GM19468 (cell line): ENCODE measurements around the gene LAMB4.

Experiments used
- ATAC-seq: cut with Tn5 transposase; IDR thresholded peaks from one replicate; pipeline ENCODE4 v1.9.1; 2021; ENCODE audit warnings: mild to moderate bottlenecking, moderate library complexity, moderate number of reproducible peaks; ENCODE audit not compliant: unreplicated experiment; ENCODE audit errors: extremely low read depth

LAMB4 gene

DNA sequence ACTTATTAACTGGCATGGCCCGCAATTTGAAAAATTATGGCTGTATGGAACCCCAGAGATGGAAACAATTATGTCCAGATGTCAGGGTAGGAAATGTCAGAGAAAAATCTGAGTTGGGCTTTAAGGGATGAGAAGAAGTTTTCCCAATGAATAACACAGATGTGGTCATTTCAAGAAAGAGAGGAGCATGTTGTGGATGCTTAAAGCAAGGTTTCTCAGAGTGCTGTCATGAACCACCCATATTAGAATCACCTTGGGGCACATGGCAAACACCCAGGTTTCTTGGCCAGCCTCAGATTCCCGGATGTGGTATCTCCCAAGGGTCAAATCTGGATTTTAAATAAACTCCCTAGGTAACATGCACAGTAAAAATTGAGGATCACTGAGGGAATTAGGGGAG, 43.6 kb downstream of the LAMB4 start:
- no peak for ATAC-seq

DNA sequence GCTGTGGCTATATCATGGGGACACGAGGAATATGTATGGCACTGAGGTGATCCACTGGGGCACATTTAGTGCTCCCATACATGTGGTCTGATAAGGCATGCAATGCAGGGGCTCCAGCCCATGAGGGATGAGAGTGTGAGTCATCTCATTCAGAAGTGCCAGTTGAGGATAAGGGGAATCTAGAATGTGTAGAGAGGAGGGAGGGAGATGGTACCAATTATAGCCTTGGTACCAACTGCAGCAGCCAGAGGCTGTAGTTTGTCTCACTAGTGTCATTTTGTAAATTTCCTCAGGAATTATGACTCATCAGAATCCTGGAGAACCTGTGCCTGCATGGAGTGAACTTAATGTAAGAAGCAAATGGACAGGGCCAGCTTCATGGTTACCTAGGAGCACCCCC, 46.2 kb downstream of the LAMB4 start:
- ATAC-seq, result no peak

DNA sequence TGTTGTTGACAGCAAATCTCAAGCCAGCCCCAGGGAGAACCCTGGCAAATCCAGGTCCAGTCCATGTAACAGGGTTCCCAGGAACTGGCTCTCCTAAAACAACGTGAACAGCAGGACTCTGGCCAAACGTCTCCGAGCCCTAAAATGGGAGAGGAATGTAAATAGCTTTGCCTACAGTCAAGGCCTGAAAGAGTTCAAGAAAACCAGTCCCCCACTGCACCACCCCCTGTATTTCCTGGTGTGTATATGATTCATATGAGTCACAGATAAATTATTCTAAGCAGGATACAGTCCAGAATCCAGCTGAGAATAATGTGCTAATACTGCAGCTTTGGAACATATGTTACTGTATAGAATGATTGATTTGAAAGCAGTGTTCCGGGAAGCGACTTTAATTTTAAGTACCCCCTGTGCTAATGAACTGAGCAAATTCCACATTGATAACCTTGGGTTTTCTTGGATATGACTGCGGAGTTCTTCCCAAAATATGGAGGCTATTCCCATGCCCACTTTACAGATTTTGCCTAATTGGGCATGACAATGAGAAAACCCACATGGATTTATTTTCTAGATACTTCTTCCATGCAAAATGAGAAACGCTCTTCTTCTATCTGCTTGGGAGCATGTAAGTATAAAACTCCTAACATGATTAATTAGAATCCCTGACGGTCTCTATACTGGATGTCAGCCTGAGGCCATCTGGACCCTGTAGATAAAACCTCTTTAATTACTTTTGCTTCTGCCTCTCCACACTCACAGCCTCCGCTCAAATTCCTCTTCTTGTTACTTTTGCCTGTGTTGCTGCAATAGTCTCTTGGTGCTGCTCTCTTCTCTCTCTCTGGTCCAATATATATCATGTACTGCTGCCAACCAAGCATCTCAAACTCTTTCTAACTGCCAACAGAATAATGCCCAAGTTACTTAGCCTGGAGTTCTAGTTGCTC, 50.2 kb downstream of the LAMB4 start:
- ATAC-seq, result no peak

DNA sequence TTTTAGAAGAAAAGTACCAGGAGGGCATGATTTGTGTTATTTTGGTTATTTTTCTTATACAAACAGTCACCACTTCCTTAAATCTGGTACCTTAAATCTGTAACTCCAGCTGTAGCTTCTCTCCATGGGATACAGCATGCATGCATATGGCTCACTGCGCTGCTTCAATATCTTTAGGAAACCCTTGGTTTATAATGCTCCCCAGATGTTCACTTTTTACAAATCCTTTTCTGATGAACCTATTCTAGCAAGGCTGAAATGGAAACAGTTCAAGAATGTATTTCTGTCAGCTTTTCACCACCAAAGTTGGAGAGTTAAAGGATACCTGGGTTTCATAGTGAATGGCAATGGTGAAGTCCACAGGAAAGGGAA, 50.9 kb downstream of the LAMB4 start:
- no peak for ATAC-seq

DNA sequence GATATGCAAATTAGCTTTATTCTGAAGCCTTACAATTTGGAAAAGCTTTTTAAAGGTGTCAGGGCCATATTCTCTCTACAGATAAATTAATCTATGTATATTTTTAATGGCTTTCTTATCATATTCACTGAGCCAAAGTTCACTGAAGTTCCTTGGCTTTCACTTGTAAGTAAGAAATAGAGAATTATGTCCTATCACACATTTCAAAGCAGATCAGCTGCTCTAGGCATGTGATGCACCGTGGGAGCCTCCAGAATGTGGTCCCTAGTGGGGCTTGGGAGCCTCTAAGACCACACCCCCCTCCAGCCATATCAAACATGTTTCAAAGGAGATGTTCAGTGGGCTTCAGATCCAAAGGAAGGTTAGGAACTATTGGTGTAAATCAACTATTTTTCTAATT, 51.5 kb downstream of the LAMB4 start:
- no peak for ATAC-seq

DNA sequence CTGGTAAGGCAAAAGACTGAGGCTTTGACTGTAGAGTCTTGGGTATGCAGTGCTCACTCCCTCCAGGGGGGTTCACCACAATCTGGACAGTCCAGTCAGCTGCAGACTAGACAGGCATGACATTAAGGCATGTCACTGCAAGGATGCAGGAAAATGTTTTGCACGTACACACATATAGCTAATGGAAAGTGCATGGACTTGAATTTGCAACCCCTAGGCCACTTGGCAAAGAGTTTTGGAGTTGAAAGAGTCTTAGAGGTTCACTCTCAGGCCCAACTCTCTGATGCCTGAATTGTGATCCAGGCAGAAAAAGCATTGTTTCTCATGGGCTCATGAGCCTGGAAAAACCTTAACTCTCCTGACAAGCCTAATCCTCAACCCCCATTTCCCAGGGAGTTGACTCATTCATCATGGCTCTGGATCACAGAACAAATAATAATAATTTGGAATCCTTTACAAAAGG, 51.9 kb downstream of the LAMB4 start:
- ATAC-seq, result no peak

DNA sequence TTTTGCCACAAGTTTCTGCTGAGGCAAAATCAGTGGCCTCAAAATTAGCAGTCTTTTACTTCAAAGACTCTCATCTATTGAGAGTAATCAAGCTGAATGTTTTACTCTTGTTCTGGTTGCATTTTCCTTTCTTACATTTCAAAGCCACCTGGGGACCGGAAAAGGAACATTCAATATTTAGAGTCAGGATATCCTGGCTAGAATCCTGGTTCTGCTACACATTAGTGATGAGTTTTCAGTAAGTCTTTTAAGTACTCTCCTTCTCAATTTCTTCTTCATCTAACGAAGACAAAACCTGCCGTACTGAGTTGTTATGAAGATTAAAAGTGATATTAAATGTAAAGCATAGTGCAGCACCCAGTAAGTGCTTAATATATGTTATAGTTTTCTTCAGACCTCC, 52.5 kb downstream of the LAMB4 start:
- no peak for ATAC-seq

DNA sequence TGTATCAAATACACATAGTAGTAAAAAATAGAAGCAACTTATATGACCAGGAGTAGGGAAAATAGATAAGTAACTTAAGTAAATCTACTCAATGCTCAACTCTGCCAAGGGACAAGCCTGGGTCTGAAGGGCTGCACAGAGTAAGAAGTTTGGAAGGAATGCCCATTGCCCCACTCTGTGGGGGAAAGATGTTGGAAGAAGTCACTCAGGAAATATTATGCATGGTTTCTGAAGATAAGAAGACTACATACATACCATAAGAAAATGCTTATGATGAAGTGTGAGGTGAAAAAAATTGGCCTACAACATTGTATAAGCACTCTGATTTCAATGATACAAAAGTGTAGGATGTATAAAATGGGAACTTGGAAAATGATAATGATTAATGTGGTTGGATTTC, 54.0 kb downstream of the LAMB4 start:
- no peak for ATAC-seq

DNA sequence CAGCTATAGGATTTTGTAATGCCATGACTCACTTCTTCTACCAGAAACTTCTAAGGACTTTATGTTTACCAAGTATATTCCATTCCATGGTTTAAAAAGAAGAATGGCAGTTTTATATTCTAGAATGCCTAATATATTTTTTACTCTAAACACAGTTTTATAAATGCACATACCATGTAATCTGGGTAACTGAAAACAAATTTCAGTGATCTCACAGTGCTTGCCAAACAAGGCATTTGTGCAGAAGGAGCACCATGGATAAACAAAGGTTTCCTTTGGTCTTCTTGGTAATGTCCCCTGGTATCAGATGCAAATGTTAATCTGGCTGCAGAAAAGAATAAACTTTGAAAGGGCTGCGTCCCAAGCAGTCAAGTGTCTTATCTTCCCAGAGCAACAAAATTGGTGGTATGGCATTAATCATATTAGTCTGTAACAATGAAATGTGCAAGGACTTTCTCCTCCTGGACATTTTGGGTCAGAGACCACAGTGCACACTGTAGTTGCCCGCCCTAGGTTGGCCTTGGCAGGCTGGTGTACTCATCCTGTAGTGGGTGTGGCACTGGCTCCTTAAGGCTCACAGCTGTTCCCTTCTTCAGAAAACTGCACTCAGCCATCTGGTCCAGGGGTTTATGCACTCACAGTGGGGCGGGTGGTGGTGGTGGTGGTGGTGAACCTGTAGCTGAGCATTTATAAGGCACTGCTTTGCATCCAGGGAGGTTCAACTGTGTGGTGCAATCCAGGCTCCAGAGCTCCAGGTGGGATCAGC, 56.7 kb downstream of the LAMB4 start:
- no peak for ATAC-seq

DNA sequence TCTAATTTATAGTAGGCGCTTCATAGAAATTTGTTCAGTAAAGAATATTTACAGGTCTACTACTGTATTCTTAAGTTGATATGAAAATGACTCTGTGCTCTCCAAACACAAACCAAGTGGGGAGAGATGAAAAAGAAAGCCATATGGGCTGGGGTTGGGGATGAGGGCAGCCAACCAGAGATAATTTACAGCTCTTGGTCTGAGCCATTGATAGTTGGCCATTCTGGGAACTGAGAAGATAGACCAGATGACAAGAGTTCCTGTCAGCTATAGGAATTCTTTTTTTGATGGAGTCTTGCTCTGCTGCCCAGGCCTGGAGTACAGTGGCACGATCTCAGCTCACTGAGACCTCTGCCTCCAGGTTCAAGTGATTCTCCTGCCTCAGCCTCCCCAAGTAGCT, 57.4 kb downstream of the LAMB4 start:
- ATAC-seq, result no peak

DNA sequence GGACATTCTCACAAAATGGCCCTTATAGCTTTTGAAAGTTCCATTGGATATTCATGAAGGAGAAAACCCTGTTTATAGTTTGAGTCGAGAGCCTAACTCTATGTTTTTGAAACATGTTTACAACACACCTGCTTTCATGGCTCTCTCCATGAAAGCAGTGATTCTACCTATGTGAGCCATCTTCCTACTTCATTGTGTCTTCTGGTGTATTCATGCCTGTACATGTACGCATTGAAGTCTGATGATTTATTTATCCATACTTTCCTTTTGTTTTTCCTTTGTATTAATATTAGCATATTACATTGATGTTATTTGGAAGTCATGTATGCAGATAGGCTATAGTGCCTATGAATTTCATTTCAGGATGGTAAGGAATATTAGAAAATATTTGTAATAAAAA, 58.0 kb downstream of the LAMB4 start:
- no peak for ATAC-seq

DNA sequence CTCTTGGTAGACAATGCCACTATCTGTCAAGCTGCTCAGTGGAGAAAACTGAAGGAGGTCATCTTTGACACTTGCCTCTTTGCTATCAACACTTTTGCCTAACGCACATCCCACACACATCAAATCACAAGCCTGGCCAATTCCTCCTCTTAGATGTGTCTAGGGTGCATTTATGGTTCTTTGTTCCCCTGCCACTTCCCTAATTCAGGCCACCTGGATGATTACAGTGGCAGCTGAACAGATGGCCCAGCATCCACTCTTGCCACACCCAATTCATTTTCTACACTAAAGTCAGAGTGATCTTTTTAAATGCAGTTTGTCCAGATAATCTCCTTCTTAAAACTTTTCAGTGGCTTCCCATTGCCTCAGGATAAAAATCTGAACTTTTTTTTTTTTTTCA, 58.6 kb downstream of the LAMB4 start:
- ATAC-seq, result no peak

DNA sequence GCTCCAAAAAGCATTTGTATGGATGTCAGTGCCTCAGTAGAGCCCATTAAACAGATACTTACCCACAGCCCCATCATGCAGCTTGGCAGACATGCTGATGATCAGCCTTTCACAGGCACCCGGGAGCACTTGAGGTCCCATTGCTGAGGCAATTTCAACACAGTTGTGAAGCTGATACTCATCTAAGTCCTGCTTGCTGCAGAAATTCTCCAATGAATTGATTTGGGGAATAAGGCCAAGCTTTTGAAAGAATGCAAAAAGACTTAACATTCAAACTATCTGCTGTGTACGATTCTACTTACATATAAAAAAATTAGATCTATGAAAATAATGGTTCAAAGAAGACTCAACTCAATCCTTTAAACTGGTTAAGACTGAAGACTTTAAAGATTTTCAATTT, 60.5 kb downstream of the LAMB4 start:
- no peak for ATAC-seq

DNA sequence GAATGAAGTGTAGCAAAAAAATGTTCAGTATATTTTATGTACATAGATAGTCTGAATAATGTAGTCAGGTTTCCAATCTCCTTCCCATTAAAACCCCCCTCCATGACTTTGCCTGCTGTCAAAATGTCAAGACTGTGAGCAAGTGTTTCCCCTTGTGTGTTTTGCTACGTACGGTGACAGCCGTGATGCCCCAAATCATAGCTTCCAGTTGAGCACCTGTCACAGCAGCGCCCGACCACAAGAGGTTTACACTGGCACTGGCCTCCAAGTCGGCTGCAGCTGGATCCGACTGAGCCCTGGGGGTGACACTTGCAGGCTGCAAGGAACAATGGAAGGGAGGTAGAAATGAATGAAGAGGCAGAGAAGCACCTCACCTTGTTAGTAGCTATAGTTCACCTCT, 62.3 kb downstream of the LAMB4 start:
- no peak for ATAC-seq

DNA sequence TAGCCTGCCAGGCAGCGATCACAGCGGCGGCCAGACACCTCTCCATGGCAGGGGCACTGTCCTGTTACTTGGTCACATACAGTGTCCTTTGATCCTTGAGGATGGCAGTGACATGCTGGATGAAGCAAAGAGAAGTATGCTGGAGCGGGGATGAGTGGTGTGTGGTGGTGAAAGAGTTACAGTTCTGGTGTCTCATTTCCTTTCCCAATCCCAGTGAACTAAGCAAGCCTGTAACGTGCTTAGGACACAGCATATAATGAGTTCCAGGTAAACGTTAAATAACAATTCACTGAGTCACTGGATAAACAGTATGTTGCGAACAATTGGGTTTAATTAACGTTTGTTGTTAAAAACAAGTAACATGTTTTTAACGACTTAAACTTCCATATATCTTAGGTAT, 63.7 kb downstream of the LAMB4 start:
- no peak for ATAC-seq

DNA sequence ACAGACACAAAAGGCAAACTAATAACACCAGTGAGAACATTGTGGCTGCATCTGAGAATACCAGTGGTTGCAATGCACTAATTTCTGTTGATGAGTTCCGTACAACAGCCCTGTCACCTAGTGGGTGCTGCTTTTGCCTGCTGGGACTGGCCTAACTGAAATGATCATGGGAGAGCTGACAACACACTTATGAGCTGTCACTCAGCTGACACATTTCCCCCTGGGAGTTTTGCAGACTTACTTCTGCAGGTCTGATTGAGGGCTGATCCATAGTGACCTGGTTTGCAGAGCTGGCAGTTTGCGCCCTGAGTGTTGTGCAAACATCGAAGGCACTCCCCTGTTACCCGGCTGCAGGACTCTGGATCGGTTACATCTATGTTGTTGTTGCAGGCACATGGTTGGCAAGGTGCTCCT, 66.6 kb downstream of the LAMB4 start:
- no peak for ATAC-seq

DNA sequence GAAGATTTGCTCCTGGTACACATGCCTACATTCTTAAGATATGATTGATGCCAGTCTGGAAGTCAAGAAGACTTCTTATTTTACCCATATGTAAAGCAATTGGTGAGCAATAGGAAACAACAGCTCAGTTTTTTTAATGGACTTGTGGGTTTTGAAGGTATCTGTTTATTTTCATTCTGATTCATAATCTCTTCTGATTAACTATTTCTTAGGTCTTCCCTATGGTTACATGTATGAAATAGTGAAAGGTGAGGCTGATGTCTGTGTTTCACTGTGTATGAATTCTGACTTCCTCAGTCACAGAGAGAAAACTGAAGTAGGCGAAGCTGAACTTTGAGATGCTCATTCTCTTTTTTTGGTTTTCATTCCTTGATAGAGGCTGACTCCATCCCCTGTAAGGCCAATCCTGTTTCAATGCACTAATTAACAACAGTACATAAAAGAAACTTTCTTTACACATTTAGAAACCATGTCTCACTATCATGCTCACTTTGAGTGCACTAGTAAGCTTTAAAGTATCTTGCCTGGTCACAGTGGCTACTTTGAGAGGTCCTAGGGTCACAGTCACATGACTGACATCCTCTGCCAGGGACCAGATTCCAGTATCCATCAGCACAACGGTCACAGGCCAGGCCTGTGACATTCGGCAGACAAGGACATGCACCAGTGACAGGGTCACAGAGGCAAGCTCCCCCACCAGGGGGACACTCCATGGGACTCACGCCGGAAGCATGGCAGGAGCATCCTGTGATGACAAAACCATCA, 67.7 kb downstream of the LAMB4 start:
- ATAC-seq, result no peak

DNA sequence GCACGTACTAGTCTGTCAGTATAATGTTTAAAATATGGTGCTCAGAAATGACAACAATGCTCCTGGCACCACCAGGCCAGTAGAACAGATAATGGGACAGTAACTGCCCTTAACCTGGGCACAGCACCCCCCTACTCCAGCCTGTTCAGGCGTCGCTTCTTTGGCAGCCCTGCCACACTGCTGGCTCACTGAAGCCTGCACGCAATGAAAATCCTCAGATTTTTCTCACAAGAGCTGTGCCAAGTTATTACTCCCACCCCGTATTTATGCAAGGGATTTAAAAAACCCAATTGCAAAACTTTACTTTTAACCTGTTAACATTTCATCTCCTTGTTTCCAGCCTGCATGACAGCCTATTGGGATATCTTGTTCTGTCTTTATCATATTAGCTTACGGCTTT, 70.6 kb downstream of the LAMB4 start:
- ATAC-seq, result no peak

DNA sequence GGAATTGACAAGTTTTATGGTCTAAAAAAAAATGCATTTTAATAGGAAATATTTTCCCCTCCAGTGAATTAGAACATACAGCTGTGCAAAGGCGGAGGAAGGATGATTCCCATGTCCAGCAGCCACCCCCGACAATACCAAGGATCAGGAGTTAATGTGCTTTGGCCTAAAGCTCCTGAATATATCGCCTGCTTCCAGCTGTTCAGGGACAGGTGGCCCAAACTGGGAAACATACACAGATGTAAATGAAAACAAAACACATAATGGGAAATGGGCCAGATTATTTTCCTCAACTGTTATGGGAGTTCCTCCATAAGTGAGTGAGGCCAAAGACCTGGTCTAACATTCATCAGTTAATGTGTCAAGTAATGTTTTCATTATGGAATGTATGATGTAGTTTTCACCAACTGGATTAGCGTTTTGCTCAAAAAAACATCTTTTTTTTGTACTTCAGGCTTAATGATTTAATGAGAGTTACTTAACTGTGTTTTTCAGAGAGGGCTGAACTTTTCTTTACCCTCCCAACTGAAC, 72.1 kb downstream of the LAMB4 start:
- no peak for ATAC-seq

DNA sequence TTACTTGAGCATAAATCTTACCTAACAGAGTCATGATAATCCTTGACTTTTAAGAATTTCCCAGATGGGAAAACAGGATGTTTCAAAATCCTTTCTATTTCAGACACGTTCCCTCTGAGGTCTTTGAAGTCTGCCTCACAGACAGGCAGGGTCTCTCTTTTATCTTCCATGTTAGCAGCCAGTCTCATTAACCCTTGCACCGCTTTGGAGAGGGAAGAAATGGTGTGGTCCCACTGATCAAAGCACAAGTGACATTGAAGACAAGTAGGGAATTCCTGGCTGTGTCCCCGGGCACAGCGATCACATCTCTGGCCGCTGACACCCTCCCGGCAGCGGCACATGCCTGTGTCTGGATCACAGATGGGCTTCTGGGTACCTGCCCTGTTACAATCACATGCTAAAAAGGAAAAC, 74.5 kb downstream of the LAMB4 start:
- no peak for ATAC-seq
